ENCODE measurements around the gene HSPA2. TPM values are rescaled to one million over a fixed set of nuclear protein-coding genes. Genes with fewer than 3 reads are reported as not detected.

The HSPA2 gene
- total and polyA plus RNA-seq, 3 experiments from 2014 or later = 0.87 to 1.9 (median 1.9) TPM

GRCh38 chr14:64502456-64502855 lies 38.1 kb upstream of the HSPA2 start:
- Histone ChIP-seq H3K27me3 (ENCODE audit: insufficient read depth, low read length, poor library complexity, severe bottlenecking) (no peaks in the 10 kb centered on the region), H3K4me3 (ENCODE audit: low read length) (peak overlapping the region; percentile 82), H3K36me3 (ENCODE audit: insufficient read depth, low read length) (peaks cover 6% of the 10 kb centered on the region), H3K9me3 (ENCODE audit: low read length) (no peaks in the 10 kb centered on the region), H3K27ac (ENCODE audit: low read depth, low read length) (peak overlapping the region; percentile 99), H3K4me1 (ENCODE audit: insufficient read depth, low read length) (peaks cover 54% of the 10 kb centered on the region)
- H3K9me3 Mint-ChIP-seq = peaks cover 0 to 2% (median 0%) of the 10 kb centered on the region in 5 donors
- DNase-seq = peak in 2 of 5 donors; percentile 5 to 36
- H3K4me1 Mint-ChIP-seq = peaks cover 61 to 73% (median 62%) of the 10 kb centered on the region in 3 donors
- H3K36me3 Mint-ChIP-seq = peaks cover 0 to 57% (median 6%) of the 10 kb centered on the region in 3 donors
- POLR2A ChIA-PET = interaction anchor here (0.9 to 2.3 kb wide), 7 partner anchors 8 to 861 kb away, joined by 3 to 13 read pairs (median 3); partner anchors contain the start of genes HSPA2, MTHFD1 and WDR89
- peak overlapping the region; percentile 94 to 99 (median 95) for H3K4me3 Mint-ChIP-seq
- peaks cover 0 to 4% of the 10 kb centered on the region in 2 donors for H3K27me3 Mint-ChIP-seq
- peak overlapping the region; percentile 97 to 100 (median 98) for H3K27ac Mint-ChIP-seq
- CTCF ChIA-PET = interaction anchor here (1.0 to 3.0 kb wide), 5 partner anchors 8 to 72 kb away, joined by 4 to 18 read pairs (median 7); partner anchors contain the start of gene HSPA2

- H3K9me3 Mint-ChIP-seq = peaks cover 0 to 2% (median 0%) of the 10 kb centered on the region in 5 donors
- peak overlapping the region; percentile 97 to 100 (median 98) for H3K27ac Mint-ChIP-seq
- POLR2A ChIA-PET = interaction anchor here (0.6 to 2.3 kb wide), 9 partner anchors 8 to 861 kb away, joined by 3 to 13 read pairs (median 4); partner anchors contain the start of genes HSPA2, MTHFD1 and WDR89
- Histone ChIP-seq H3K4me1 (ENCODE audit: insufficient read depth, low read length) (peaks cover 54% of the 10 kb centered on the region), H3K9me3 (ENCODE audit: low read length) (no peaks in the 10 kb centered on the region), H3K36me3 (ENCODE audit: insufficient read depth, low read length) (peaks cover 1% of the 10 kb centered on the region), H3K27ac (ENCODE audit: low read depth, low read length) (peak overlapping the region; percentile 99), H3K27me3 (ENCODE audit: insufficient read depth, low read length, poor library complexity, severe bottlenecking) (no peaks in the 10 kb centered on the region), H3K4me3 (ENCODE audit: low read length) (peak overlapping the region; percentile 82)
- peaks cover 0 to 52% (median 6%) of the 10 kb centered on the region in 3 donors for H3K36me3 Mint-ChIP-seq
- CTCF ChIA-PET = interaction anchor here (0.6 to 3.0 kb wide), 5 partner anchors 8 to 73 kb away, joined by 3 to 18 read pairs (median 7); partner anchors contain the start of gene HSPA2
- H3K27me3 Mint-ChIP-seq = peaks cover 0 to 4% of the 10 kb centered on the region in 2 donors
- peaks cover 61 to 73% (median 62%) of the 10 kb centered on the region in 3 donors for H3K4me1 Mint-ChIP-seq
- H3K4me3 Mint-ChIP-seq = peak overlapping the region; percentile 94 to 99 (median 95)
- DNase-seq = peak in 2 of 5 donors; percentile 5 to 52
Observed at GRCh38 chr14:64502887-64503433, 37.6 kb upstream of the HSPA2 start.

- ChIA-PET POLR2A (interaction anchor here (0.6 to 2.0 kb wide), 15 partner anchors 8 to 862 kb away, joined by 3 to 15 read pairs (median 4); partner anchors contain the start of genes AKAP5, HSPA2, MTHFD1 and WDR89), CTCF (interaction anchor here (0.5 to 3.0 kb wide), 9 partner anchors 7 to 145 kb away, joined by 3 to 18 read pairs (median 6); partner anchors contain the start of gene HSPA2)
- peaks cover 57% of the 10 kb centered on the region for H3K4me1 ChIP-seq (ENCODE audit: insufficient read depth, low read length)
- H3K36me3 ChIP-seq (ENCODE audit: insufficient read depth, low read length) = no peaks in the 10 kb centered on the region
- peak; percentile 98 to 99 (median 98) for DNase-seq
- H3K27me3 ChIP-seq (ENCODE audit: insufficient read depth, low read length, poor library complexity, severe bottlenecking) = no peaks in the 10 kb centered on the region
- Mint-ChIP-seq H3K36me3 (peaks cover 0 to 50% (median 6%) of the 10 kb centered on the region in 3 donors), H3K9me3 (peaks cover 0 to 2% (median 0%) of the 10 kb centered on the region in 5 donors), H3K4me1 (peaks cover 65 to 78% (median 68%) of the 10 kb centered on the region in 3 donors), H3K4me3 (peak within 1 kb of the TSS; percentile 94 to 99 (median 95)), H3K27ac (peak within 1 kb of the TSS; percentile 97 to 100 (median 100)), H3K27me3 (peaks cover 0 to 4% of the 10 kb centered on the region in 2 donors)
- peak within 1 kb of the TSS; percentile 82 for H3K4me3 ChIP-seq (ENCODE audit: low read length)
- H3K9me3 ChIP-seq (ENCODE audit: low read length) = no peaks in the 10 kb centered on the region
- peak within 1 kb of the TSS; percentile 99 for H3K27ac ChIP-seq (ENCODE audit: low read depth, low read length)
Observed at GRCh38 chr14:64503434-64504309, 36.9 kb upstream of the HSPA2 start, which contains the start of gene ZBTB25. TSS of gene ZBTB25 (minus strand) at chr14:64503838. CDS start at chr14:64490533, 13,305 bp downstream.

GRCh38 chr14:64504310-64504896 lies 36.1 kb upstream of the HSPA2 start, which contains the start of gene ZBTB1:
TSS of gene ZBTB1 (plus strand) at chr14:64504770. CDS start at chr14:64521505, 16,735 bp downstream.
- Histone ChIP-seq H3K27me3 (ENCODE audit: insufficient read depth, low read length, poor library complexity, severe bottlenecking) (no peaks in the 10 kb centered on the region), H3K4me1 (ENCODE audit: insufficient read depth, low read length) (peaks cover 58% of the 10 kb centered on the region), H3K9me3 (ENCODE audit: low read length) (no peaks in the 10 kb centered on the region), H3K36me3 (ENCODE audit: insufficient read depth, low read length) (no peaks in the 10 kb centered on the region), H3K27ac (ENCODE audit: low read depth, low read length) (peak within 1 kb of the TSS; percentile 99), H3K4me3 (ENCODE audit: low read length) (peak within 1 kb of the TSS; percentile 82)
- H3K27ac Mint-ChIP-seq = peak within 1 kb of the TSS; percentile 97 to 100 (median 100)
- DNase-seq = peak; percentile 79 to 93 (median 91)
- CTCF ChIA-PET = interaction anchor here (0.5 to 2.2 kb wide), 7 partner anchors 10 to 145 kb away, joined by 3 to 11 read pairs (median 5); partner anchors contain the start of gene HSPA2
- peaks cover 0 to 44% (median 6%) of the 10 kb centered on the region in 3 donors for H3K36me3 Mint-ChIP-seq
- H3K4me3 Mint-ChIP-seq = peak within 1 kb of the TSS; percentile 93 to 99 (median 95)
- peaks cover 65 to 79% (median 72%) of the 10 kb centered on the region in 3 donors for H3K4me1 Mint-ChIP-seq
- peaks cover 0 to 4% of the 10 kb centered on the region in 2 donors for H3K27me3 Mint-ChIP-seq
- peaks cover 0 to 2% (median 0%) of the 10 kb centered on the region in 5 donors for H3K9me3 Mint-ChIP-seq
- POLR2A ChIA-PET = interaction anchor here (0.5 to 2.0 kb wide), 14 partner anchors 9 to 863 kb away, joined by 3 to 18 read pairs (median 4); partner anchors contain the start of genes AKAP5, HSPA2, MTHFD1 and WDR89

GRCh38 chr14:64504897-64505794 lies 35.4 kb upstream of the HSPA2 start:
- DNase-seq = peak; percentile 77 to 91 (median 85)
- peaks cover 56% of the 10 kb centered on the region for H3K4me1 ChIP-seq (ENCODE audit: insufficient read depth, low read length)
- H3K27me3 ChIP-seq (ENCODE audit: insufficient read depth, low read length, poor library complexity, severe bottlenecking) = no peaks in the 10 kb centered on the region
- ChIA-PET CTCF (interaction anchor here (0.7 to 2.2 kb wide), 7 partner anchors 7 to 118 kb away, joined by 3 to 11 read pairs (median 5); partner anchors contain the start of gene HSPA2), POLR2A (interaction anchor here (0.5 to 2.0 kb wide), 18 partner anchors 8 to 864 kb away, joined by 3 to 18 read pairs (median 4); partner anchors contain the start of genes AKAP5, HSPA2, MTHFD1 and WDR89)
- H3K27ac Mint-ChIP-seq = peak overlapping the region; percentile 97 to 100 (median 100)
- H3K4me1 Mint-ChIP-seq = peaks cover 65 to 79% (median 71%) of the 10 kb centered on the region in 3 donors
- H3K4me3 Mint-ChIP-seq = peak overlapping the region; percentile 93 to 99 (median 95)
- H3K9me3 ChIP-seq (ENCODE audit: low read length) = no peaks in the 10 kb centered on the region
- H3K9me3 Mint-ChIP-seq = peaks cover 0 to 2% (median 0%) of the 10 kb centered on the region in 5 donors
- H3K27me3 Mint-ChIP-seq = peaks cover 0 to 4% of the 10 kb centered on the region in 2 donors
- peaks cover 0 to 38% (median 6%) of the 10 kb centered on the region in 3 donors for H3K36me3 Mint-ChIP-seq
- H3K4me3 ChIP-seq (ENCODE audit: low read length) = peak overlapping the region; percentile 77
- H3K27ac ChIP-seq (ENCODE audit: low read depth, low read length) = peak overlapping the region; percentile 99
- no peaks in the 10 kb centered on the region for H3K36me3 ChIP-seq (ENCODE audit: insufficient read depth, low read length)

GRCh38 chr14:64506721-64507120 lies 33.8 kb upstream of the HSPA2 start:
- Mint-ChIP-seq H3K4me1 (peaks cover 66 to 79% (median 74%) of the 10 kb centered on the region in 3 donors), H3K36me3 (peaks cover 0 to 39% (median 6%) of the 10 kb centered on the region in 3 donors)
- CTCF ChIA-PET = interaction anchor here (1.8 kb wide), 1 partner anchor 9 kb away, joined by 3 read pairs; no protein-coding TSS in a partner anchor

More at GRCh38 chr14:64506721-64507120, 33.8 kb upstream of the HSPA2 start:
- Mint-ChIP-seq H3K9me3 (peaks cover 0 to 2% (median 0%) of the 10 kb centered on the region in 5 donors), H3K27ac (peak overlapping the region; percentile 93 to 98 (median 97)), H3K4me3 (peak overlapping the region; percentile 93 to 99 (median 94)), H3K27me3 (peaks cover 0 to 4% of the 10 kb centered on the region in 2 donors)
- Histone ChIP-seq H3K4me1 (ENCODE audit: insufficient read depth, low read length) (peaks cover 56% of the 10 kb centered on the region), H3K4me3 (ENCODE audit: low read length) (peak overlapping the region; percentile 77), H3K27me3 (ENCODE audit: insufficient read depth, low read length, poor library complexity, severe bottlenecking) (no peaks in the 10 kb centered on the region), H3K36me3 (ENCODE audit: insufficient read depth, low read length) (no peaks in the 10 kb centered on the region), H3K9me3 (ENCODE audit: low read length) (no peaks in the 10 kb centered on the region), H3K27ac (ENCODE audit: low read depth, low read length) (no peak overlapping the region)
- POLR2A ChIA-PET = no interaction called here
- no peak for DNase-seq

All from CD8-positive, alpha-beta memory T cell (primary cell).